GM10266 (cell line): ENCODE measurements around the gene SLC66A2.

Source experiments
- DNase-seq: peaks from one replicate; pipeline ENCODE4 v3.0.0; 2012; ENCODE audit errors: extremely low spot score
- CTCF ChIP-seq: IDR thresholded peaks from 2 replicates; pipeline ENCODE4 v1.5.1; 2012; ENCODE audit warnings: mild to moderate bottlenecking, low read depth; ENCODE audit not compliant: control insufficient read depth, insufficient read depth; ENCODE audit errors: missing control alignments

The SLC66A2 gene

GRCh38 chr18:79935098-79935480 lies 16.4 kb downstream of the SLC66A2 start:
- TF ChIP-seq CTCF = no peak
- no peak for DNase-seq

- TF ChIP-seq CTCF = no peak
- DNase-seq = no peak
These were observed 16.9 kb downstream of the SLC66A2 start for GRCh38 chr18:79934311-79935097.

- TF ChIP-seq CTCF = no peak
- DNase-seq = no peak
These were observed 17.7 kb downstream of the SLC66A2 start for GRCh38 chr18:79933765-79934164.

GRCh38 chr18:79932907-79933306 lies 18.5 kb downstream of the SLC66A2 start:
- no peak for DNase-seq
- TF ChIP-seq CTCF = no peak

- no peak for TF ChIP-seq CTCF
- DNase-seq = no peak
These were observed 20.0 kb downstream of the SLC66A2 start for GRCh38 chr18:79931475-79931874.

GRCh38 chr18:79930020-79930642 lies 21.3 kb downstream of the SLC66A2 start:
- DNase-seq = no peak
- no peak for TF ChIP-seq CTCF

GRCh38 chr18:79928563-79928960 lies 22.9 kb downstream of the SLC66A2 start:
- TF ChIP-seq CTCF = no peak
- no peak for DNase-seq
